Activated CD8-positive, alpha-beta T cell treated with anti-CD3 and anti-CD28 coated beads for 36 hours (primary cell): ENCODE data around the gene SLC35F3. TPM values are rescaled to one million over a fixed set of nuclear protein-coding genes. Genes with fewer than 3 reads are reported as not detected.

Experiments used
- ATAC-seq: fragments of 200-7000 bp; cut with Tn5 transposase; one replicate; pipeline ENCODE4 v1.10.0; 2021; ENCODE audit warnings: mild to moderate bottlenecking, moderate library complexity
- CTCF ChIA-PET: fragments of 350-600 bp; sonication (Branson Sonifier 250); formaldehyde crosslinking; loops from one replicate; lab custom pipeline; 2021; ENCODE audit warnings: antibody characterized with exemption; lab: Charles Lee
- POLR2A ChIA-PET: fragments of 350-600 bp; sonication (Branson Sonifier 250); formaldehyde crosslinking; loops from one replicate; lab custom pipeline; 2021; ENCODE audit warnings: antibody characterized with exemption; lab: Charles Lee
- DNase-seq: peaks from one replicate; pipeline ENCODE4 v3.0.0-alpha.2; 2020
- H3K27ac Mint-ChIP-seq: one replicate; pipeline ENCODE4 v1.8.0; 2021; ENCODE audit warnings: mild to moderate bottlenecking, mixed read lengths
- H3K27me3 Mint-ChIP-seq: one replicate; pipeline ENCODE4 v1.8.0; 2021; ENCODE audit warnings: mixed read lengths
- H3K36me3 Mint-ChIP-seq: one replicate; pipeline ENCODE4 v1.8.0; 2021; ENCODE audit warnings: low read depth, mixed read lengths
- H3K4me1 Mint-ChIP-seq: one replicate; pipeline ENCODE4 v1.8.0; 2021; ENCODE audit warnings: low read depth, mixed read lengths
- H3K4me3 Mint-ChIP-seq: one replicate; pipeline ENCODE4 v1.8.0; 2021; ENCODE audit warnings: mild to moderate bottlenecking, moderate library complexity, mixed read lengths
- H3K9me3 Mint-ChIP-seq: one replicate; pipeline ENCODE4 v1.8.0; 2021; ENCODE audit warnings: mixed read lengths
- CTCF ChIP-seq: fragments of 200-600 bp; IDR thresholded peaks from one replicate; pipeline ENCODE4 v1.8.0; 2022; ENCODE audit warnings: antibody characterized with exemption, mild to moderate bottlenecking
- intact Hi-C: fragments of 100-400 bp; cut with micrococcal nuclease; formaldehyde crosslinking; loops from one replicate; pipeline ENCODE4 v1.10.0; 2022
- total RNA-seq, 2 experiments: library from RNA; stranded (reverse); gene quantifications; one replicate each; pipeline ENCODE4 v1.2.3, GENCODE V29; 2021

The SLC35F3 gene
- total RNA-seq, 2 experiments from 2014 or later = 3.1 to 3.5 TPM

GRCh38 chr1:234218078-234218477, 313.6 kb downstream of the SLC35F3 start:
- no peak for TF ChIP-seq CTCF
- ChIA-PET POLR2A (no interaction called here), CTCF (interaction anchor here (1.7 to 10.5 kb wide), 2 partner anchors 19 to 92 kb away, joined by 3 to 127 read pairs; no protein-coding TSS in a partner anchor)
- no peaks in the 10 kb centered on the region for H3K36me3 Mint-ChIP-seq
- H3K4me3 Mint-ChIP-seq = no peak overlapping the region
- intact Hi-C loops = no loop called here
- peaks cover 26% of the 10 kb centered on the region for H3K4me1 Mint-ChIP-seq
- ATAC-seq (no peak), DNase-seq (no peak)
- peak overlapping the region; percentile 55 for H3K27ac Mint-ChIP-seq
- peaks cover 34% of the 10 kb centered on the region for H3K27me3 Mint-ChIP-seq
- H3K9me3 Mint-ChIP-seq = no peaks in the 10 kb centered on the region

- no peak for TF ChIP-seq CTCF
- no peak overlapping the region for H3K4me3 Mint-ChIP-seq
- H3K36me3 Mint-ChIP-seq = no peaks in the 10 kb centered on the region
- CTCF ChIA-PET = interaction anchor here (1.0 to 10.5 kb wide), 3 partner anchors 17 to 107 kb away, joined by 3 to 127 read pairs (median 3); no protein-coding TSS in a partner anchor
- peaks cover 18% of the 10 kb centered on the region for H3K4me1 Mint-ChIP-seq
- DNase-seq (no peak), ATAC-seq (no peak)
- intact Hi-C loops = no loop called here
- no peaks in the 10 kb centered on the region for H3K9me3 Mint-ChIP-seq
- POLR2A ChIA-PET = no interaction called here
- no peak overlapping the region for H3K27ac Mint-ChIP-seq
- peaks cover 26% of the 10 kb centered on the region for H3K27me3 Mint-ChIP-seq
These were observed 315.2 kb downstream of the SLC35F3 start for GRCh38 chr1:234219711-234220110.

DNA sequence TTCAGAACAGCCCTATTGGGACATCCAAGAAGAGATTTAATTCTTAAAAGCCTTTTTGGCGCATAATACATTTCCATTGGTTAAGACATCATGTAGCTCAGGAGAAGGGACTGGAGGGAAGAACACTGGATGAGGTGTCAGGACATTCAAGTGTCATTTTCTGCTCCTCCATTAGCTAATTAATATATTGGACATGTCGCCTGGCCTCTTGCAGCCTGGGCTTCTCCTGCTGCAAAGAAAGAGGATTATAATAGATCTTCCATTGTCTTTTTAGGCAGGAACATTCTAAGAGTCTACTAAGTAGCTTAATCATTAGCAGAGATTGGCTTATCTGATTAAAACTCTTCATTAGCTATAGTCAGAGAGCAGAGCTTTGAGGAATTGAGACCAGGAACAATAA, 317.1 kb downstream of the SLC35F3 start:
- H3K9me3 Mint-ChIP-seq = no peaks in the 10 kb centered on the region

GRCh38 chr1:234222561-234223280, 318.2 kb downstream of the SLC35F3 start:
- POLR2A ChIA-PET = no interaction called here
- no peaks in the 10 kb centered on the region for H3K36me3 Mint-ChIP-seq
- CTCF ChIA-PET = interaction anchor here (0.9 to 1.9 kb wide), 2 partner anchors 10 to 104 kb away, joined by 3 to 7 read pairs; no protein-coding TSS in a partner anchor
- TF ChIP-seq CTCF = no peak
- H3K27me3 Mint-ChIP-seq = peaks cover 15% of the 10 kb centered on the region
- no peak for DNase-seq
- H3K9me3 Mint-ChIP-seq = no peaks in the 10 kb centered on the region
- H3K27ac Mint-ChIP-seq = no peak overlapping the region
- H3K4me1 Mint-ChIP-seq = peaks cover 5% of the 10 kb centered on the region
- H3K4me3 Mint-ChIP-seq = no peak overlapping the region
- ATAC-seq = no peak
- intact Hi-C loops = no loop called here

More for the DNA sequence above, 317.1 kb downstream of the SLC35F3 start:
- no peak for ATAC-seq
- intact Hi-C loops = no loop called here
- no peak for TF ChIP-seq CTCF
- CTCF ChIA-PET = interaction anchor here (0.9 to 1.9 kb wide), 4 partner anchors 9 to 106 kb away, joined by 3 to 7 read pairs (median 3); no protein-coding TSS in a partner anchor
- DNase-seq = no peak
- POLR2A ChIA-PET = interaction anchor here (1.0 kb wide), 1 partner anchor 15 kb away, joined by 3 read pairs; no protein-coding TSS in a partner anchor
- Mint-ChIP-seq H3K4me3 (no peak overlapping the region), H3K4me1 (peaks cover 13% of the 10 kb centered on the region), H3K27ac (no peak overlapping the region), H3K36me3 (no peaks in the 10 kb centered on the region), H3K27me3 (peaks cover 15% of the 10 kb centered on the region)
